DMS 273 treated with DMSO at 0.1 percent for 48 hours (cell line): ENCODE measurements around the gene PRKAR1B.

Experiments used
- DNase-seq: peaks from one replicate; lab custom pipeline; 2025; lab: John Stamatoyannopoulos, UW

PRKAR1B gene

DNA sequence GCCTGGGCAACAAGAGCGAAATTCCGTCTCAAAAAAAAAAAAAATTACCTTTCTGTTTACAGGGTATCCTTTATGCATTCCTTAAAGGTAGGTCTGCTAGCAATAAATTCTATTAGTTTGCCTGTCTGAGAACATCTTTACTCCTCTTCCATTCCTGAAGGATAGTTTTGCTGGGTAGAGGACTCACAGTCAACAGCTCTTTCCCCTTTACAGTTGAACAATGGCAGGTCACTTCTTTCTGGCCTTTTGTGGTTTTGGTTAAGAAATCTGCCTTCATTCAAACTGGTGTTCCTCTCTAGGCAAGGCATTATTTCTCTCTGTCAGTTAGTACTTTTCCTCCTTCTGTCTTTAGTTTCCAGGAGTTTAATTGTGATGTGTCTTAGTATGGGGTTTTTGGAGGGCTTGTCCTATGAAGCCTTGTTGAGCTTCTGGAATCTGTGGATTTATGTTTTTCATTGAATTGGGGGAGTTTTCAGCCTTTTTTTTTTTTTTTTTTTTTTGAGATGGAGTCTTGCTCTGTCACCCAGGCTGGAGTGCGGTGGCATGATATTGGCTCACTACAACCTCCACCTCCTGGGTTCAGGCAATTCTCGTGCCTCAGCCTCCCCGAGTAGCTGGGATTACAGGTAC lies 5.3 kb downstream of the PRKAR1B start:
- no peak for DNase-seq

DNA sequence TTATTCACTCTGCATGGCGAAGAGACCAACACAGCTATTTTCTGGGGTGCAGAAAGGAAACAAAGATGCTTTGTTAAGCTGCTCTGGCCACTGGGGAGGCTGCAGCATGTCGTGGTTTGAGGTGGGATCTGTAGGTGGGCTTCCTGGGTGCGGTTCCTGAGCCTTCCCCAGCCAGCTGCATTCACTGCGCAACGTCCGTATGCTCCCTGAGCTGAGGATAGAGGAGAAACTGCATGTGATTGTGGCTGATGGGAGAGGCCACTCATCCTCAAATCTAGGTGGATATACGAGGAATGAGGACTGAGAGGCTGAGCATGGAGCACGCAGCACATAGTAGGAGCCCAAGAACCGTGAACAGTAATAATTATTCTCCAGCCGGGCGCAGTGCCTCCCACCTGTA lies 10.4 kb downstream of the PRKAR1B start:
- DNase-seq = no peak

DNA sequence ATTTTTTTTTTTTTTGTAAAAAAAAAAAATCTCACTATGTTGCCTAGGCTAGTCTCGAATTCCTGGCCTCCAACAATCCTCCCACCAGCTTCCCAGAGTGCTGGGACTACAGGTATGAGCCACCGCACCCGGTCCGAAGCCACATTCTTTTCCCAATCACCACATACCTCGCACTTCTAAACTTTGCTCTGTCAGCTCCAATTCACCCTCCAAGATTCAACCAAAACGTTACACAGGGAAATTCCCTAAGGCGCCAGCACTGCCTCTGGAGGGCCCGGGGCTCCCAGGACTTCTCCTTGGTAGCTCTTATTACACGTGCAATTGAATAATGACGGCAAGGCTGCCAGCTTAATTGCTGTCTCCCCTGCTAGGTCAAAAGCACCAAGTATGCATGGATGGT lies 10.9 kb downstream of the PRKAR1B start:
- DNase-seq = no peak

DNA sequence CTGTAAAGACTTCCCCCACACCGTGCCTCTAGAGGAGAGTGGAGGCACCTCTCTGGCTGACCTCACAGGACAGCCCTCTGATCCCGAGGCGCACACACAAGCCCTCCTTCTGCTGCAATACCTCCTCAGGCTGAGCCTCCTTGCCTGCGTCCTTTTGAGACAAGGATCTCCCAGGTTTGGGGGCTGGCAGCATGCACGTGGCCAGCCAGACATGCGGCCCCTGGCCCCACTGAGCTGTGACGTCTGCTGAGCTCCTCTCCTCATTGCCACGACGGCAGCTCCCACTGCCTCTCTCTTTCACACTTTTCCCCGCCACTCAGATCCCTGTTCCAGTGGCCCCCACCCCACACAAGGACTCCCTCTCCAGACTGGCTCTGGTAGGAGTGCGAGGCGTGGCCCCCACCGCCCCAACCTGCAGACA lies 12.8 kb downstream of the PRKAR1B start:
- no peak for DNase-seq

DNA sequence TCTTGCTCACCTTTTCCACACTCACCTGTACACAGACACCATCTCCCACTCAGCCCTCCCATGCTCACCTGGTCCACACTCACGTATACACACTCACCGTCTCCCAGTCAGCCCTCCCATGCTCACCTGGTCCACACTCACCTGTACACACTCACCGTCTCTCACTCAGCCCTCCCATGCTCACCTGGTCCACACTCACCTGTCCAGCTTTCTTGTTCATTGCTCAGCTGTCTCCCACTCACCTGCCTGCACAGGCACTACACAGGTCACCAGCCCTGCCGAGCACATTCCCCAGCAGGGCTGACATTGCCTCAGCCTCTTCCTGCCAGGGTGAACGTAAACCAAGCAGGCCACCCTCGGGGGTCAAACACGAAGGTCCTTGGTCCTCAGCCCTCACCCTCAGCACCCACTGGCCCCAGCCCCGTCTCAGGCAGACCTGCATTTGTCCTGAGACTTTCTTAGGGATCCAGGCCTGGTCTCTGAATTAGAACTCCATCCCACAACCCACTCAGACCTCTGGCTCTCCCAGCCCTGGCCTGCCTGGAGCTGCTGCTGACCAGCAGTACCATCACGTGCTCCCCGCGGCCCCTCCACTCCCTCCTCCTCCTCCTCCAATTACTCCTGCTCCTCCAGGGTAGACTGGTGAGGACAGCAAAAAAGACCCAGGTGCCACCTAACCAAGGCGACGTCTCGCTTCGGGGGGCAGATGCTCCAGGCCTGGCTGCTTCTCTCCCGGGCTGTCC lies 13.4 kb downstream of the PRKAR1B start:
- DNase-seq = no peak

DNA sequence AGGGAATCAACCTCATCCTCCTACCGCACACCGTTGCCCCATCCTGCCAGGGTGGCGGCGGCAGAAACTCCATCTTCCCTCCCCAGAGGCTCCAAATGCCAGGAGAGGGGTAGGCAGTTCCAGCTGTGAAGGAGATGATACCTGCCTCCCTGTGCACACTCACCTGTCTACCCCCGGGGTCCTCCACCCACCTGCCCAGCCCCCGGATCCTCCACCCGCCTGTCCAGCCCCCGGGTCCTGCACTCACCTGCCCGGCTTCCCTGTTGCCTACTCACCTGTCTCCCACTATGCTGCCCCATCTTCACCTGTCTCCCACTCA lies 14.0 kb downstream of the PRKAR1B start:
- no peak for DNase-seq

DNA sequence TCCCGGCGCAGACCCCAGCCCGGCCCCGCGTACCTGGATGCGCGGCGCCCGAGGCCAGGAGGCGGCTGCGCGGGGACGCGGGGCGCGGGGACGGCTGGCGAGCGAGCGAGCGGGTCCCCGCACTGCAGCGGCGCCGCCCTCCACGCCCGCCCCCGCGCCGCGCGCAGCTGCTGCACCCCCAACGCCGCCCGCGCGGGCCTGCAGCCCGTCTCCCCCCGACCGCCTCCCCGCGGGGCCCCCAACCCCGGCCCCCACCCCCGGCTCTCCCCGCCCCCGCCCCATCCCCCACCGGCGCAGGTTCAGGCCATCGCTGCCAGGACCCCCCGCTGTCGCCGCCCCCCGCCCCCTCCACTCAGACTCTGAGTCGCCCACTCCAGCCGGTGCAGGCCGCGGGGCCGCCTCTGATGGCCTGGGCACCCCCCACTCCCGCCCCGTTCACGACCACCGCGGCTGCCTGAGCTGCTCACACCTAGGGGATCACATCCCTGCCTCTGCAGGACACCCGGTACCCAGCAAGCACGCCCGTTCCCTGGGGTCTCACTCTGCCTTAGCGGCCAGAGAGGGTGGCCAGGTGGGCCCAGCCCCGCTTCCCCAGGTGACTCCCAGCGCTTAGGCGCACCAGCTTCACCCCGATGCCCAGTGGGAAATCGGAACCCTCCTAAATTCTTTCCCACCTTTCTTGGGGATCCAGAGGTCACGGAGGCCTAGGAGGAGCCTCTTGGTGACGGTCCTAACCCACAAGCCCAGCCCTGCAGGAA lies 14.5 kb downstream of the PRKAR1B start:
- DNase-seq = no peak

DNA sequence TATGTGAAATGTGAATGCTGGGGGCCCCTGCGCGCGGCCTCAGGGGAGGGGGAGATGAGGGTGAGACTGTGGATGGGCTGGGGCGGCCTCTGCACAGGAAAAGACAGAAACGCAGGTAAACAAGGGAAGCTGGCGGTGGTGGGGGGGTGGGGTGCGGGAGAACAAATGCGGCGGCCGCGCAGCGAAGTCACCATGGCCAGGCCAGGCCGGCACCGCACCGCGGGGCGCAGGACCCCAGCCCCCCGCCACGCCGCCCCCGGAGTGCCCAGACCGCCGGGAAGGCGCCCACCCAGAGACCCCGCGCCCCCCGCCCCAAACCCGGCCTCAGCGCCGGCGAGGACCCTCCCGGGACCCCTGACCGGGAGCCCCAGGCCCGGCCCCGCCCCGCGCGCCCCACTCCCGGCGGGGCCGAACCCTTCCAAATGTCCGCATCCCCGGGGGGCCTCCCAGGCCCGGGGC lies 15.1 kb downstream of the PRKAR1B start:
- DNase-seq = no peak

DNA sequence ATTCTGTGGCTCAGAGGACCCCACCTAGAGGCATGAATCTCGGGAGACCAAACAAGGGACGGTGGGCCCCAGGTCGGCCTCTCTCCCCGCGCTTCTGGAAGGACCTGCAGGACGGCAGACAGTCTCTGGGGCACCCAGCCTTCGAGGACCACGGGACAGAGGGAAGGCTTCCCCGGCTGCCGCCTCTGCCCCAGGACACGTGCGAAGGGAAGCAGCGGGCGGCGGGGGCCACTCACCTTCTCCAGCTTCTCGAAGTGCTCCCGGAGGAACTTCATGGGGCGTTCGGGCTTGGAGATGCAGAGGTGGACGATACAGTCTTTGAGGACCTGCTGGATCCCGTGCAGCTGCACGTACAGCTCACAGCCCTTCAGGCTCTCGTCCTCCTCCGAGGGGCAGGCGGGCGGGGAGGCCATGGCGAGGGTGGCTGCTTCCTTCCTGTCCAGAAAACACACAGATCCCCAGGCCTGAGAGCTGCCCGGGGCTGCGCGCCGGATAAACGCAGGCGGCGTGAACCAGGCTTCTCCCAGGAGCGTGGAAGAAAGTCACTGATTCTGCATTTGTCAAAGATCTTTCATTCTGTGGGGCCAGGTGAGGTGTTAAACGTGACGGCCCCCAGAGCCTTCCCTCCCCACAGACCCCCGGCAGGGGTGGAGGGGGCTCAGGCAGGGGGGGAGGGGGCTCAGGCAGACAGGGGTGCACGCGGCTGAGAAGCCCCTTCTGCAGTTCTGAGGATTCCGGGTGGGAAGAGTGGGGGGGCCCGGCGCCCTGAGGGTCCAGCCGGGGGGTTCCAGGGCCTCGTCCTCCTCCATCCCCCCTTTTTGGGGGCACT lies 15.8 kb downstream of the PRKAR1B start:
- DNase-seq = no peak

DNA sequence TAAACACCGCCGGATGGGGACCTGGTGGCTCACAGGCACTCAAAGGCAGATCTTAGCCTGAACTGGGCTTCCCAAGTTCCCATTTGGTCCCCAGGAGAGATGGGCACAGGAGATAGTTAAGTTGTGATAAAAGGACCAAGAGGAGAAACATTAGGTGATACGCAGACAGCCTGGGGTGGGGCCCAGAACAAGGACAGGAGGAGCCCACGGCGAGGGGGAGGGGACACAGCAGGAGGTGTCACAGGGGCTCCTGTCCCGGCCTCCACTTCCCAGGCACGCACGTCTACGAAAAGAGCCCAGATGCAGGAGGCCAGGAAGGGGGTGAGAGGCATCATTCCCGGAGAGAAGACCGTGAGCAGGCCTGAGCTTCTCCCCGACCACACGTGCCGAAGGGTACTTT lies 16.9 kb downstream of the PRKAR1B start:
- DNase-seq = no peak

DNA sequence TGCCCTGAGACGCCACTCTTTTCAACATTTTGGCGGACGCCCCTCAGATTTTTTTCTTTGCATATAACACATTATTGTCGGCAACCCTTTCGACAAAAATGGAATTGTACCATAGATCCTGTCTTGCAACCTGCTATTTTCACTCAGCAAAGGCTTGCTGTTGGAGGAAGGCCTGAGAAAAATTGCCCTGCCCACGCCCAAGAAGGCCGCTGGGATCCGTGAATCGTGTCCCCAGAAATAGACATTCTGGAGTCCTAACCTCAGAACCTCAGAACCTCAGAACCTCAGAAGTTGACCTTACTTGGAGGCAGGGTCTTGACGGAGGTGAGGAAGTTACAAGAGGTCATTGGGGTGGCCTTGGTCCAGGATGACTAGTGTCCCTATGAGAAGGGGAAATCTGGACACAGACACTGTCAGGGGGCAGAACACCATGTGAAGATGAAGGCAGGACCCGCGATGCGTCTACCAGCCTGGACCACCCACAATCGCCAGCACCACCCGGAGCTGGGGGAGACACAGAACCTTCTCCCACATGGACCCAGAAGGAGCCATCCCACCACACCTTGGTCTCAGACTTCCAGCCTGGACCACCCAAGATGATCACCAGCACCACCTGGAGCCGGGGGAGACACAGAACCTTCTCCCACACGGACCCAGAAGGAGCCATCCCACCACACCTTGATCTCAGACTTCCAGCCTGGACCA lies 19.6 kb downstream of the PRKAR1B start:
- no peak for DNase-seq

DNA sequence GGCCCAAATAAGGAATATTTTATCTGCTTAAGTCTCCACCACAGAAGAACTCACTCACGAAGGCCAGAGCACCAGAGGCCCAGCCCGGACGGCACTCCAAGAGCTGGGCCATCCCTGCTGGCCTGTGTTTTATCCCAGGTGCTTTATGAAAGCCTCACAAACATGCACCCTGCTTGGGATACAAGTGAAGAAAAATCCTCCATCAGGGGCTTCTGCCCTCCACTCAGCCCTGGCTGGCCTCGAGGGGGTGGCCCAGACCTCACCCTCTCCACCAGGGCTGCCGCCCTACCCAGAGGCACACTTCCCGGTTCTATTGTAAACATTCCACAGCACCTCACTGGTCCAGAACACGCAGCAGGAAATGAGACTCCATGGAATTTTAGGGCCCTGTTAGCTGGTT lies 20.4 kb downstream of the PRKAR1B start:
- DNase-seq = no peak

DNA sequence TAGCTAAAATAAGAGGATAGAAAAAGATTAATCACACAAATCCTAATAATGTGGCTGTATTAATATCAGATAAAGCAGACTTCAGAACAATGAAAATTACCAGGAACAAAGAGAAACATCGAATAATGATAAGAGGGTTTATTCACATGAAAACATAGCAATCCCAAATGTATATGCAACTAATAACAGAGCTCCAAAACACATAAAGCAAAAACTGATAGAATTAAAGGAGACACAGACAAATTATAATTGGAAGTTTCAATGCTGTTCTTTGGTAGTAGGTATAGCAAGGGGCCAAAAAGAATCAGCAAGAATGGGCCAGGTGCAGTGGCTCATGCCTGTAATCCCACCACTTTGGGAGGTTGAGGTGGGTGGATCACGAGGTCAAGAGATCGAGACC lies 24.0 kb downstream of the PRKAR1B start:
- no peak for DNase-seq

DNA sequence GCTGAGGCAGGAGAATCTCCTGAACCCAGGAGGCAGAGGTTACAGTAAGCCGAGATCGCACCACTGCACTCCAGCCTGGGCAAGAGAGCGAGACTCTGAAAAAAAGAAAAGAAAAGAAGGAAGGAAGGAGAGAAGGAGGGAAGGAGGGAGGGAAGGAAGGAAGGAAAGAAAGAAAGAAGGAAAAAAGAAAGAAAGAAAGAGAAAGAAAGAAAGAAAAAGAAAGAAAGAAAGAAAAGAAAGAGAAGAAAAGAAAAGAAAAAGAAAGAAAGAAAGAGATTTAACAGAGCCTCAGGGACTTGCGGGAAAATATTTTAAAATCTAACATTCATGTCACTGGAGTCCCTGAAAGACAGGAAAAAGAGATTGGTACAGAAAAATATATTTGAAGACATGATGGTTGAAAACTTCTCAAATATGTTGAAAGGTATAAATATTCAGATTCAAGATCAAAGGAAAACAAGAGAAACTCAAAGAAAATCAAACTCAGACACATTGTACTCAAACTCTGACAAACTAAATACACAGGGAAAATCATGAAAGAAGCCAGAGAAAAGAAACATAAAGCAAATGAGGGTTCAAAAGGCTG lies 25.9 kb downstream of the PRKAR1B start:
- no peak for DNase-seq

DNA sequence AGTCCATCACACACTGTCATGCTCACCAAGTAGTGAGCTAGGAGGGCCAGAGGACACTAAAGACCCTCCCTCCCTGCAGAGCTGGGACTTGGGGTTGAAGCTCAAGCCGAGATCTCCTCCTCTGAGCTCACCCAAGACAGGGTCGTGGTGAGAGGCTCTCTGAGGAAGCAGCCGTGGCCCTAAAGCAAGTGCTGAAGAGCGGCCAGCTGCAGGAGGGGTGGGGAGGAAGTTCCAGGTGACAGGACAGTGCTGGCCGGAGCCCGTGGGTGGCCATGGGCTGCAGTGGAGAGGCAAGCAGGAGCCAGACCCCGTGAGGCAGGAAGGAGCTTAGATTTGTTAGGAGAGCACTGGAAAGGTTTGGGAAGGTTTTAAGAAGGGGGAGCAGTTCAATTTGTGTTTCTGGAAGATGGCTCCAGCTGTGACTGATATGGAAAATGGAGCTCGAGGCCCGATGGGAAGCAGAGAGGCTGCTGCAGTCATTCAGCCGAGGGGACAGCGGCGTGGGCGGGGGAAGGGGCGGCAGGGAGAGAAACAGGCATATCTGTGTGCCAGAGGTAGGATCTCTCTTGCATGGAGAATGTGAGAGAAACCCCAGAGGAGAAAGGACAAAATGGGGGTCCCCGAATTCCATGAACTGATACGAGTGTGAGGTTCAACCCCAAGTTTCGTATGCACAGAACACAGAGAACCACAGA lies 27.5 kb downstream of the PRKAR1B start:
- DNase-seq = no peak

DNA sequence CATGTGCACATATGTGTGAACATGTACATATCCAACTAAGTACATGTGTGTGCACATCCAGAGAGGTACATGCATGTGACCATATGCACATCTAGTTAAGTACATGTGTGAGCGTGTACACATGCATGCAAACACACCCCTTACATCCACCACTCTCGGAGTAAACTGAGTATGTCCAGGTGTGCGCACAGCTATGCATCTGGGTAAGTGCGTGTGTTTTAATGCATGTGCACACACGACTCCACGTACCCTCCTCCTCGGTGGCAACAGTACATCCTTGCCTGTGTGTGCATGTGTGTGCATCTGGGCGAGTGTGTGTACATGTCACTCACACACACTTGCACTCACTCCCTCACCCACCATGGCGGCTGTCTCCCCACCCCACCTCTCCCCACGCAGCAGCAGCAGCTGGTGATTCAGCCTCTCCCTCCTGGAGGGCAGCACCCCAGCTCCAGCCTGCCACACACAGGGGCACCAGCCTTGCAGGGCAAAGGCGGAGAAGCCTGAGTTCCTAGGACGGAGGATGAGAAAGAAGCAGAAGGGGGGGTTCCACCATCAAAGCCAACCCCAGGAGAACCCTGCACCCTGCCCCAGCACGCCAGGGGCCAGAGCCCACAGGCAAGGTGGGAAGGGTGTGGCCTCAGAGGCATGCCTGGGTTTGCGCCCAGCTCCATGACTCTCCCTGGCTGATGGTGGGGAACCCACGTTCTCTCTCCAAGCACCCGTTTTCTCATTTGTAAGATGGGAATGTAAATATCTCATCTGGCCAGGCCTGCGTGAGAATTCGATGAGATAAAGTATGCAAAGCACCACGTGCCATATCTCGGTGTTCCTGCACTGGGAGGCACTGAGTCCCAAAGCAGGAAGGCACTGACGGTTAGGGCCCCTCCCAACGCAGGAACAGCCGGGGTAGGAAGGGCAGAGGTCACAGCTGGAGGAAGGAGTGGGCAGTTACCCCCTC lies 28.3 kb downstream of the PRKAR1B start:
- no peak for DNase-seq

DNA sequence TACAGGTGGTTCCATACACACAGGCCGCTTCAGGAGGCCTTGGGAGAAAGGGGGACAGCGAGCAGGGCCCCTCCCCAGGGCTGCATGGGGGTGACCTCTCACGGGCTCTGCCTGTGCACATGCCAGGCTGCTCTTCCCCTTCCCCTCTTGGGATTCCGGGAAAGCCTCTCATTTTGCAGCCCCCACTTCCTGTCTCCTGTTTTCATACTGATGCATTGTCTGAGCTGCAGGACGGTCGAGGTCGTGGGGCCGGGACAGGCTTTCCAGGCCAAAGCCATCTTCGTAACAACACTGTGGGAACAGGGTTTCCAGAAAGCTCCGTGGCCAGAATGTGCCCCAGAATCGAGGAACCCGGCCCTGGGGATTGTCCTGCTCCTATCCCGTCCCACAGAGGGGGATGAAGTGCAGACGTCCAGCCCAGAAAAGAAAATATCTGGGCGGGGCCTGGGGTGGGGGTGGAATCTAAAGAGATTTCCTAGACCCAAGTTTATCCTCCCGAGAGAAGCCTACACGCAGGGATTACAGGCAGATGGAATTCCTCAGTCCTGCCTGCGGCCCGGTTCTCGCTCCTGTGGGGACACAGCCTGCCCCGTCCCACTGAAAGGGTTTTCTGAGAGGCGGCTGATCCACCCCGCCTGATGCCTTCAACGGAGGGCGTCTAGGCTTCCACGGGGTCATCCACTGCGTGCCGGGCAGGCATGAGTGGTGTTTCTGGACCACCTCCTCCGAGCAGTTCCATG lies 30.1 kb downstream of the PRKAR1B start:
- no peak for DNase-seq

DNA sequence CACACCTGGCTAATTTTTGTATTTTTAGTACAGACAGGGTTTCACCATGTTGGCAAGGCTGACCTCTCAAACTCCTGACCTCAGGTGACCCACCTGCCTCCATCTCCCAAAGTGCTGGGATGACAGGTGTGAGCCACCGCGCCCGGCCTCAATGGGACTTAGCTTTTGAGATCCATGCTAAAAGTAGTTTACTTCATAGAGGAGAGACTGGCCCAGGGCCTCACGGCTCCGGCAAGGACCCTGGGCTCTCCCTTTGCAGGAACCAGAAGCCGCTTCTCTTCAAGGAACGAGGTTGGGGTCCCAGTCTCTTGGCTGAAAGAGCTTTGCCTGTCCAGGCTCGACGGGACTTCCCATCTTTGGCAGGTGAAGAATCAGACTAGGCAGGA lies 30.7 kb downstream of the PRKAR1B start:
- DNase-seq = no peak

DNA sequence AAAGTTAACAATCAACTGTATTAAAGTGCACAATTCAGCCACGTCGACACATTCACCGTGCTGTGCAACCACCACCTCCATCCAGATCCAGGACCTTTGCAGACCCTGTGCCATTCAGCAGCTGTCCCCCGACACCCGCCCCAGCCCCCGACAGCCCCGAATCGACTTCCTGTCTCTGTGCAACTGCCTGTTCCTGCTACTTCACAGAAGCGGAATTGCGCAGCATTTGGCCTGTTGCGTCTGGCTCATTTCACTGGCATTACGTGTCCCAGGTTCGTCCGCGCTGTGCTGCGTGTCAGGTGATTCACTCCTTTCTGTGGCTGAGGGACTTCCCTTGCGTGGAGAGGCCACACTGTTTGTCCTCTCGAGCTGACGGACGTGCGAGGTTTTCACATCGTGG lies 33.8 kb downstream of the PRKAR1B start:
- no peak for DNase-seq
